Measurements from ENCODE around the gene SYNGR3. TPM values are rescaled to one million over a fixed set of nuclear protein-coding genes. Genes with fewer than 3 reads are reported as not detected.
A peak's percentile ranks its signal among the peaks of the same experiment; 100 is the strongest.

Gene SYNGR3
- total and polyA plus RNA-seq, 2 of the 13 experiments (the other 11 are each of a cell fraction or from before 2014, with no cell fraction given), result 0.97 to 5.7 TPM

- no peak for TF ChIP-seq SNAPC4 (CRISPR knock-in tag; IDR thresholded peaks at IDR 0.05)
- TF ChIP-seq ZNF18 (CRISPR knock-in tag; IDR thresholded peaks at IDR 0.05; ENCODE audit: insufficient replicate concordance), result no peak
- no peak for TF ChIP-seq ZNF616 (CRISPR knock-in tag; IDR thresholded peaks at IDR 0.05; ENCODE audit: low read depth)
- no peak for TF ChIP-seq HNRNPK (IDR thresholded peaks at IDR 0.05; ENCODE audit: low read depth, low read length, poor library complexity, severe bottlenecking)
- no peak for TF ChIP-seq FOXA1 (IDR thresholded peaks at IDR 0.05)
- TF ChIP-seq FOXA1 (CRISPR knock-in tag; IDR thresholded peaks at IDR 0.05), result 0 out of 2 replicates have a peak, but pooled peaks have one; percentile 22
- TF ChIP-seq NFE2L2 (IDR thresholded peaks at IDR 0.05; ENCODE audit: low read length), result no peak
Observed at GRCh38 chr16:2019921-2020831, 30.4 kb downstream of the SYNGR3 start (continued).

Measured in HepG2 (cell line).